ENCODE data around the gene KIF26B. TPM values are rescaled to one million over a fixed set of nuclear protein-coding genes. Genes with fewer than 3 reads are reported as not detected.

KIF26B gene
- polyA plus RNA-seq, 1 of the 3 experiments (the other 2 are of a cell fraction) = 2.6 TPM

DNA sequence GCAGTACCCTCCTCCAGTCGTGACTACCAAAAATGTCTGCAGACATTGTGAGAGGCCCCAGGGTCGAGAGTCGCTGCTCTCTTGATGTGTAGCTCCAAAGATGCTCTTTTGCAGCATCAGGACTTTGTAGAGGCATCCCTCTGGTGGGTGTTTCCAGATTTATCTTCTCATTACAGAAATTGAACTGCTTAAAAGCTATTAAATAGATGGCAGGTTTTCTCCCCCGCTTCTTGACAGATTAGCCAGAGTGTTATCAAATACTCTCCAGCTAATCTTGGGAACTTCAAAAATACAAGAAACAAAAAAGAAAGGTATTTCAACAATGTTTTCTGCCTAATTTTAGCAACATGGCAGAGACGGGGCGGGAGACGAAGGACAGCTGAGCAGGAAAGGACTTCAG lies 265.2 kb downstream of the KIF26B start:
- WGBS (ENCODE audit: low lambda C conversion rate) = 65% methylated on average over 6 of the region's 7 CpGs
- Histone ChIP-seq H4K20me1 (ENCODE audit: insufficient read depth) (no peaks in the 10 kb centered on the region), H3K4me1 (ENCODE audit: control insufficient read depth in 1 of 2, insufficient read depth in 2 of 2, low read depth in 1 of 2, low read length in 1 of 2) (peaks cover 0 to 22% of the 10 kb centered on the region in 2 experiments; a peak in 2 of 4 replicates), H3K4me2 (no peak overlapping the region), H3K9me3 (no peaks in the 10 kb centered on the region), H3K4me3 (ENCODE audit: low read depth in 2 of 2, low read length in 1 of 2) (no peak overlapping the region), H3K27ac (ENCODE audit: low read depth in 2 of 2, low read length in 1 of 2) (peak overlapping the region in 1 of 2 experiments; percentile 12; a peak in 2 of 4 replicates), H3K27me3 (ENCODE audit: insufficient read depth) (no peaks in the 10 kb centered on the region), H3K36me3 (replicated peaks in 1 of 2; ENCODE audit: control insufficient read depth in 1 of 2, insufficient read depth in 2 of 2, low read length in 1 of 2) (peaks cover 0 to 58% of the 10 kb centered on the region in 2 experiments), H3K9ac (no peak overlapping the region), H3F3A (replicated peaks; ENCODE audit: insufficient read depth) (no peaks in the 10 kb centered on the region), H3K79me2 (ENCODE audit: insufficient read depth) (no peaks in the 10 kb centered on the region), H3K9me2 (no peaks in the 10 kb centered on the region), H2AFZ (ENCODE audit: low read depth) (no peak overlapping the region)
- ChIA-PET CTCF (interaction anchor here (0.7 kb wide), 1 partner anchor 267 kb away, joined by 5 read pairs; no protein-coding TSS in a partner anchor), POLR2A (no interaction called here)
- DNase-seq = no peak
- TF ChIP-seq TEAD4 (IDR thresholded peaks at IDR 0.05; ENCODE audit: borderline replicate concordance, insufficient read depth) (no peak), NRF1 (IDR thresholded peaks at IDR 0.05; ENCODE audit: low read depth, low read length) (no peak), RXRA (IDR thresholded peaks at IDR 0.05; ENCODE audit: borderline replicate concordance, low read depth) (no peak), ELF1 (IDR thresholded peaks at IDR 0.05) (no peak), MAX (IDR thresholded peaks at IDR 0.05; ENCODE audit: low read depth) (no peak), SIN3A (IDR thresholded peaks at IDR 0.05; ENCODE audit: borderline replicate concordance, low read depth, low read length) (no peak), CHD2 (IDR thresholded peaks at IDR 0.05; ENCODE audit: low read length, partially characterized antibody) (no peak)

DNA sequence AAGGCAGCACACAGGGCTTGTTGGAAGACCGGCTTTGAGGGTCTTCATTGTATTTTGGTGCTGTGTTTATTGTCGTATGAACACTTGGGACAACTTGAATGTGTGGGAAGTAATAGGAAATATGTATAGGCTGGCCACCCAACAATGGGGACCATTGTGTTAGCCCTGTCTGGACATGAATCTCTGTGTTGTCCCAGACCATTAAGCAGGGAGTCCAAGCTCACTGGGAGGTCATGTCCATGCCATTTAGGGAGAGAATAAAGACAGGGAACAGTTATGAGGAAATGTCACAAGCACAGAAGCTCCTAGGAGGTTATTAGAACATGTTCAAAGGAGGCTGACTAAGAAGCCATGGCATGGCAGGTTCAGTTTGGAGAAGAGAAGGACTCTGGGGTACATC lies 266.1 kb downstream of the KIF26B start:
- Histone ChIP-seq H4K20me1 (ENCODE audit: insufficient read depth) (no peaks in the 10 kb centered on the region), H3K9me2 (no peaks in the 10 kb centered on the region), H3K27ac (ENCODE audit: low read depth in 2 of 2, low read length in 1 of 2) (no peak overlapping the region), H3K36me3 (replicated peaks in 1 of 2; ENCODE audit: control insufficient read depth in 1 of 2, insufficient read depth in 2 of 2, low read length in 1 of 2) (peaks cover 0 to 52% of the 10 kb centered on the region in 2 experiments), H3K4me2 (no peak overlapping the region), H3K4me3 (ENCODE audit: low read depth in 2 of 2, low read length in 1 of 2) (no peak overlapping the region), H2AFZ (ENCODE audit: low read depth) (no peak overlapping the region), H3K27me3 (ENCODE audit: insufficient read depth) (no peaks in the 10 kb centered on the region), H3K79me2 (ENCODE audit: insufficient read depth) (no peaks in the 10 kb centered on the region), H3K9me3 (no peaks in the 10 kb centered on the region), H3K9ac (no peak overlapping the region), H3K4me1 (ENCODE audit: control insufficient read depth in 1 of 2, insufficient read depth in 2 of 2, low read depth in 1 of 2, low read length in 1 of 2) (peaks cover 0 to 22% of the 10 kb centered on the region in 2 experiments; a peak in 2 of 4 replicates), H3F3A (replicated peaks; ENCODE audit: insufficient read depth) (no peaks in the 10 kb centered on the region)
- ChIA-PET POLR2A (no interaction called here), CTCF (no interaction called here)
- no peak for DNase-seq
- 80% methylated on average over 2 of the region's 2 CpGs for WGBS (ENCODE audit: low lambda C conversion rate)
- TF ChIP-seq FOXJ3 (CRISPR knock-in tag; IDR thresholded peaks at IDR 0.05) (no peak), TEAD4 (IDR thresholded peaks at IDR 0.05; ENCODE audit: borderline replicate concordance, insufficient read depth) (no peak), GABPA (IDR thresholded peaks at IDR 0.05; ENCODE audit: low read depth) (no peak), RAD21 (IDR thresholded peaks at IDR 0.05; ENCODE audit: low read length) (no peak), EP300 (IDR thresholded peaks at IDR 0.05; ENCODE audit: borderline replicate concordance in 1 of 2, low read depth in 1 of 2, low read length in 1 of 2) (no peak), NFIC (IDR thresholded peaks at IDR 0.05; ENCODE audit: borderline replicate concordance) (no peak), EZH2phosphoT487 (IDR thresholded peaks at IDR 0.05; ENCODE audit: borderline replicate concordance, low read depth) (no peak), ELF1 (IDR thresholded peaks at IDR 0.05) (no peak), GATA2 (CRISPR knock-in tag; IDR thresholded peaks at IDR 0.05) (no peak), MAX (IDR thresholded peaks at IDR 0.05; ENCODE audit: low read depth) (no peak), FOXM1 (IDR thresholded peaks at IDR 0.05; ENCODE audit: low read depth) (no peak), TCF12 (IDR thresholded peaks at IDR 0.05) (no peak)
- TF ChIP-seq, protein P1, sequence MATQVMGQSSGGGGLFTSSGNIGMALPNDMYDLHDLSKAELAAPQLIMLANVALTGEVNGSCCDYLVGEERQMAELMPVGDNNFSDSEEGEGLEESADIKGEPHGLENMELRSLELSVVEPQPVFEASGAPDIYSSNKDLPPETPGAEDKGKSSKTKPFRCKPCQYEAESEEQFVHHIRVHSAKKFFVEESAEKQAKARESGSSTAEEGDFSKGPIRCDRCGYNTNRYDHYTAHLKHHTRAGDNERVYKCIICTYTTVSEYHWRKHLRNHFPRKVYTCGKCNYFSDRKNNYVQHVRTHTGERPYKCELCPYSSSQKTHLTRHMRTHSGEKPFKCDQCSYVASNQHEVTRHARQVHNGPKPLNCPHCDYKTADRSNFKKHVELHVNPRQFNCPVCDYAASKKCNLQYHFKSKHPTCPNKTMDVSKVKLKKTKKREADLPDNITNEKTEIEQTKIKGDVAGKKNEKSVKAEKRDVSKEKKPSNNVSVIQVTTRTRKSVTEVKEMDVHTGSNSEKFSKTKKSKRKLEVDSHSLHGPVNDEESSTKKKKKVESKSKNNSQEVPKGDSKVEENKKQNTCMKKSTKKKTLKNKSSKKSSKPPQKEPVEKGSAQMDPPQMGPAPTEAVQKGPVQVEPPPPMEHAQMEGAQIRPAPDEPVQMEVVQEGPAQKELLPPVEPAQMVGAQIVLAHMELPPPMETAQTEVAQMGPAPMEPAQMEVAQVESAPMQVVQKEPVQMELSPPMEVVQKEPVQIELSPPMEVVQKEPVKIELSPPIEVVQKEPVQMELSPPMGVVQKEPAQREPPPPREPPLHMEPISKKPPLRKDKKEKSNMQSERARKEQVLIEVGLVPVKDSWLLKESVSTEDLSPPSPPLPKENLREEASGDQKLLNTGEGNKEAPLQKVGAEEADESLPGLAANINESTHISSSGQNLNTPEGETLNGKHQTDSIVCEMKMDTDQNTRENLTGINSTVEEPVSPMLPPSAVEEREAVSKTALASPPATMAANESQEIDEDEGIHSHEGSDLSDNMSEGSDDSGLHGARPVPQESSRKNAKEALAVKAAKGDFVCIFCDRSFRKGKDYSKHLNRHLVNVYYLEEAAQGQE (IDR thresholded peaks at IDR 0.05; ENCODE audit: low read depth, low read length) = no peak
- TF ChIP-seq, protein P2, sequence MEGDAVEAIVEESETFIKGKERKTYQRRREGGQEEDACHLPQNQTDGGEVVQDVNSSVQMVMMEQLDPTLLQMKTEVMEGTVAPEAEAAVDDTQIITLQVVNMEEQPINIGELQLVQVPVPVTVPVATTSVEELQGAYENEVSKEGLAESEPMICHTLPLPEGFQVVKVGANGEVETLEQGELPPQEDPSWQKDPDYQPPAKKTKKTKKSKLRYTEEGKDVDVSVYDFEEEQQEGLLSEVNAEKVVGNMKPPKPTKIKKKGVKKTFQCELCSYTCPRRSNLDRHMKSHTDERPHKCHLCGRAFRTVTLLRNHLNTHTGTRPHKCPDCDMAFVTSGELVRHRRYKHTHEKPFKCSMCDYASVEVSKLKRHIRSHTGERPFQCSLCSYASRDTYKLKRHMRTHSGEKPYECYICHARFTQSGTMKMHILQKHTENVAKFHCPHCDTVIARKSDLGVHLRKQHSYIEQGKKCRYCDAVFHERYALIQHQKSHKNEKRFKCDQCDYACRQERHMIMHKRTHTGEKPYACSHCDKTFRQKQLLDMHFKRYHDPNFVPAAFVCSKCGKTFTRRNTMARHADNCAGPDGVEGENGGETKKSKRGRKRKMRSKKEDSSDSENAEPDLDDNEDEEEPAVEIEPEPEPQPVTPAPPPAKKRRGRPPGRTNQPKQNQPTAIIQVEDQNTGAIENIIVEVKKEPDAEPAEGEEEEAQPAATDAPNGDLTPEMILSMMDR (IDR thresholded peaks at IDR 0.05) = no peak

All from SK-N-SH (cell line).